Ishikawa (cell line): ENCODE measurements around the gene NPY2R.

Source experiments
- CEBPB ChIP-seq: IDR thresholded peaks from 2 replicates; pipeline ENCODE4 v1.6.1; 2012
- CREB1 ChIP-seq: IDR thresholded peaks from 2 replicates; pipeline ENCODE4 v1.6.1; 2012; ENCODE audit warnings: low read depth
- EGR1 ChIP-seq: IDR thresholded peaks from 2 replicates; pipeline ENCODE4 v1.6.1; 2012
- EP300 ChIP-seq: IDR thresholded peaks from 2 replicates; pipeline ENCODE4 v1.6.1; 2012; ENCODE audit warnings: borderline replicate concordance
- FOXM1 ChIP-seq: IDR thresholded peaks from 2 replicates; pipeline ENCODE4 v1.6.1; 2012; ENCODE audit warnings: low read depth, borderline replicate concordance
- NFIC ChIP-seq: IDR thresholded peaks from 2 replicates; pipeline ENCODE4 v1.6.1; 2012
- RAD21 ChIP-seq: IDR thresholded peaks from 2 replicates; pipeline ENCODE4 v1.6.1; 2012; ENCODE audit warnings: low read depth
- TAF1 ChIP-seq: IDR thresholded peaks from 2 replicates; pipeline ENCODE4 v1.6.1; 2012; ENCODE audit warnings: low read depth, mild to moderate bottlenecking
- YY1 ChIP-seq: IDR thresholded peaks from 2 replicates; pipeline ENCODE4 v1.6.1; 2012; ENCODE audit warnings: low read depth
- TF ChIP-seq, protein P1 (sequence below): IDR thresholded peaks from 2 replicates; pipeline ENCODE4 v1.6.1; 2012
- TF ChIP-seq, protein P2 (sequence below): IDR thresholded peaks from 2 replicates; pipeline ENCODE4 v1.6.1; 2012
- TF ChIP-seq, protein P3 (sequence below): IDR thresholded peaks from 2 replicates; pipeline ENCODE4 v1.6.1; 2012; ENCODE audit warnings: low read depth, mild to moderate bottlenecking

DNA sequence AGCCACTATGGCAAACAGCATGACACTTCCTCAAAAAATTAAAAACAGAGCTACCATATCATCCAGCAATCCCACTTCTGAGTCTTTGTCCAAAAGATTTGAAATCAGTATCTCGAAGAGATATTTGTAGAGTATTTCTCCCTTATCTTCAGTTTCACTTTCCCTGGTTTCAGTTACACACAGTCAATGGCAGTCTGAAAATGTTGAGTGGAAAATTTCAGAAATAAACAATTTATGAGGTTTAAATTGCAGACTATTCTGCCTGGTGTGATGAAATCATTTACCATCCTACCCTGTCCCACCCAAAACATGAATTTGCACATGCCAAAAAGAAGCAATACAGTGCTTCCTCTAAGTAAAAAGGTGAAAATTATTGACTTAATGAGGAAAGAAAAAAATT lies 43.9 kb downstream of the NPY2R start:
- TF ChIP-seq EGR1 (no peak), CEBPB (no peak), RAD21 (no peak), TAF1 (no peak), EP300 (no peak), NFIC (no peak), FOXM1 (no peak), YY1 (no peak), CREB1 (no peak)
- TF ChIP-seq, protein P1, sequence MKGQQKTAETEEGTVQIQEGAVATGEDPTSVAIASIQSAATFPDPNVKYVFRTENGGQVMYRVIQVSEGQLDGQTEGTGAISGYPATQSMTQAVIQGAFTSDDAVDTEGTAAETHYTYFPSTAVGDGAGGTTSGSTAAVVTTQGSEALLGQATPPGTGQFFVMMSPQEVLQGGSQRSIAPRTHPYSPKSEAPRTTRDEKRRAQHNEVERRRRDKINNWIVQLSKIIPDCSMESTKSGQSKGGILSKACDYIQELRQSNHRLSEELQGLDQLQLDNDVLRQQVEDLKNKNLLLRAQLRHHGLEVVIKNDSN: no peak
- TF ChIP-seq, protein P2, sequence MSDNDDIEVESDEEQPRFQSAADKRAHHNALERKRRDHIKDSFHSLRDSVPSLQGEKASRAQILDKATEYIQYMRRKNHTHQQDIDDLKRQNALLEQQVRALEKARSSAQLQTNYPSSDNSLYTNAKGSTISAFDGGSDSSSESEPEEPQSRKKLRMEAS: no peak
- TF ChIP-seq, protein P3, sequence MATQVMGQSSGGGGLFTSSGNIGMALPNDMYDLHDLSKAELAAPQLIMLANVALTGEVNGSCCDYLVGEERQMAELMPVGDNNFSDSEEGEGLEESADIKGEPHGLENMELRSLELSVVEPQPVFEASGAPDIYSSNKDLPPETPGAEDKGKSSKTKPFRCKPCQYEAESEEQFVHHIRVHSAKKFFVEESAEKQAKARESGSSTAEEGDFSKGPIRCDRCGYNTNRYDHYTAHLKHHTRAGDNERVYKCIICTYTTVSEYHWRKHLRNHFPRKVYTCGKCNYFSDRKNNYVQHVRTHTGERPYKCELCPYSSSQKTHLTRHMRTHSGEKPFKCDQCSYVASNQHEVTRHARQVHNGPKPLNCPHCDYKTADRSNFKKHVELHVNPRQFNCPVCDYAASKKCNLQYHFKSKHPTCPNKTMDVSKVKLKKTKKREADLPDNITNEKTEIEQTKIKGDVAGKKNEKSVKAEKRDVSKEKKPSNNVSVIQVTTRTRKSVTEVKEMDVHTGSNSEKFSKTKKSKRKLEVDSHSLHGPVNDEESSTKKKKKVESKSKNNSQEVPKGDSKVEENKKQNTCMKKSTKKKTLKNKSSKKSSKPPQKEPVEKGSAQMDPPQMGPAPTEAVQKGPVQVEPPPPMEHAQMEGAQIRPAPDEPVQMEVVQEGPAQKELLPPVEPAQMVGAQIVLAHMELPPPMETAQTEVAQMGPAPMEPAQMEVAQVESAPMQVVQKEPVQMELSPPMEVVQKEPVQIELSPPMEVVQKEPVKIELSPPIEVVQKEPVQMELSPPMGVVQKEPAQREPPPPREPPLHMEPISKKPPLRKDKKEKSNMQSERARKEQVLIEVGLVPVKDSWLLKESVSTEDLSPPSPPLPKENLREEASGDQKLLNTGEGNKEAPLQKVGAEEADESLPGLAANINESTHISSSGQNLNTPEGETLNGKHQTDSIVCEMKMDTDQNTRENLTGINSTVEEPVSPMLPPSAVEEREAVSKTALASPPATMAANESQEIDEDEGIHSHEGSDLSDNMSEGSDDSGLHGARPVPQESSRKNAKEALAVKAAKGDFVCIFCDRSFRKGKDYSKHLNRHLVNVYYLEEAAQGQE: no peak
